Caco-2 (cell line): ENCODE results near the gene CCDC3. TPM values are rescaled to one million over a fixed set of nuclear protein-coding genes. Genes with fewer than 3 reads are reported as not detected.

Experiments used
- BruUV-seq: library from RNA; stranded (reverse); fragments of 400-500 nt; replicated peaks from 2 replicates; lab custom pipeline; 2021; lab: Mats Ljungman, UMichigan
- CTCF ChIA-PET: fragments of 300-600 bp; sonication (Branson Sonifier 250); formaldehyde crosslinking; loops from one replicate; lab custom pipeline; 2022; ENCODE audit warnings: antibody characterized with exemption; lab: Charles Lee
- POLR2A ChIA-PET: fragments of 300-600 bp; sonication (Branson Sonifier 250); formaldehyde crosslinking; loops from one replicate; lab custom pipeline; 2022; ENCODE audit warnings: antibody characterized with exemption; lab: Charles Lee
- DNase-seq, 2 experiments: peaks; one replicate each; pipeline versions ENCODE4 v3.0.0 to v3.0.0-alpha.2; 2020 to 2022
- H3K27me3 ChIP-seq: replicated peaks from 2 replicates; pipeline ENCODE4 v1.6.0; 2011; ENCODE audit warnings: low read length; ENCODE audit not compliant: control insufficient read depth, insufficient read depth
- H3K36me3 ChIP-seq: 2 replicates; pipeline ENCODE4 v1.5.1; 2011; ENCODE audit warnings: low read length; ENCODE audit not compliant: control insufficient read depth, insufficient read depth
- H3K4me1 ChIP-seq: fragments of 250-450 bp; sonication (Bioruptor Pico); 2 replicates; pipeline ENCODE4 v1.5.1; 2020; ENCODE audit warnings: mild to moderate bottlenecking
- H3K4me3 ChIP-seq: 2 replicates; pipeline ENCODE4 v1.5.1; 2011; ENCODE audit warnings: low read depth, mild to moderate bottlenecking, control low read depth, low read length
- H3K9me3 ChIP-seq: fragments of 250-450 bp; sonication (Bioruptor Pico); 2 replicates; pipeline ENCODE4 v1.5.1; 2020; ENCODE audit warnings: mild to moderate bottlenecking, moderate library complexity
- H3K27ac Mint-ChIP-seq: one replicate; pipeline ENCODE4 v1.8.0; 2022; ENCODE audit warnings: mixed read lengths; ENCODE audit not compliant: unreplicated experiment
- H3K27me3 Mint-ChIP-seq: one replicate; pipeline ENCODE4 v1.8.0; 2022; ENCODE audit warnings: mixed read lengths; ENCODE audit not compliant: insufficient read depth, unreplicated experiment
- H3K36me3 Mint-ChIP-seq: one replicate; pipeline ENCODE4 v1.8.0; 2022; ENCODE audit warnings: mild to moderate bottlenecking, mixed read lengths; ENCODE audit not compliant: insufficient read depth, unreplicated experiment
- H3K4me1 Mint-ChIP-seq: one replicate; pipeline ENCODE4 v1.8.0; 2022; ENCODE audit warnings: low read depth, mixed read lengths; ENCODE audit not compliant: unreplicated experiment
- H3K4me3 Mint-ChIP-seq: one replicate; pipeline ENCODE4 v1.8.0; 2022; ENCODE audit warnings: mild to moderate bottlenecking, moderate library complexity, mixed read lengths; ENCODE audit not compliant: unreplicated experiment
- H3K9me3 Mint-ChIP-seq: one replicate; pipeline ENCODE4 v1.8.0; 2022; ENCODE audit warnings: mixed read lengths; ENCODE audit not compliant: unreplicated experiment
- intact Hi-C: fragments of 100-400 bp; cut with micrococcal nuclease; formaldehyde crosslinking; loops from one replicate; pipeline ENCODE4 v1.10.0; 2022; ENCODE audit not compliant: unreplicated experiment
- total RNA-seq: library from RNA; stranded (reverse); gene quantifications from 2 replicates; pipeline ENCODE4 v1.2.3, GENCODE V29; 2022
- TF ChIP-seq, protein P1 (sequence below), 2 experiments: fragments of 200-600 bp in 1 of 2; IDR thresholded peaks; 1 replicate in 1 of 2; 2 replicates in 1 of 2; pipeline versions ENCODE4 v1.5.1 to v1.8.0; 2011 to 2022; ENCODE audit warnings: antibody characterized with exemption in 1 of 2, control low read depth in 1 of 2, inconsistent platforms in 1 of 2, low read depth in 1 of 2, low read length in 1 of 2, mild to moderate bottlenecking in 1 of 2, moderate library complexity in 1 of 2; ENCODE audit not compliant: insufficient read depth in 1 of 2, severe bottlenecking in 1 of 2, unreplicated experiment in 1 of 2

CCDC3 gene
- total RNA-seq, 1 experiment from 2014 or later: 3.2 TPM

DNA sequence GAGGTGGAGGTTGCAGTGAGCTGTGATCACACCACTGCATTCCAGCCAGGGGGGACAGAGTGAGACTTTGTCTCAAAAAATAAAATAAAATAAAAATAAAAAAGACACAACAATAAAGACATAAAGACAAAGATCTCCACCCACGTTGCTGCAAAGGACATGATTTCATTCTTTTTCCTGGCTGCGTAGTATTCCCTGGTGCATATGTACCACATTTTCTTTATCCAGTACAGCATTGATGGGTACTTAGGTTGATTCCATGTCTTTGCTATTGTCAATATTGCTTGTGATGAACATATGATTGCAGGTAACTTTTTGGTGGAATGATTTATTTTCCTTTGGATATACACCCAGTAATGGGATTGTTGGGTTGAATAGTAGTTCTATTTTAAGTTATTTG lies 42.0 kb upstream of the CCDC3 start:
- BruUV-seq: no TSS peak

DNA sequence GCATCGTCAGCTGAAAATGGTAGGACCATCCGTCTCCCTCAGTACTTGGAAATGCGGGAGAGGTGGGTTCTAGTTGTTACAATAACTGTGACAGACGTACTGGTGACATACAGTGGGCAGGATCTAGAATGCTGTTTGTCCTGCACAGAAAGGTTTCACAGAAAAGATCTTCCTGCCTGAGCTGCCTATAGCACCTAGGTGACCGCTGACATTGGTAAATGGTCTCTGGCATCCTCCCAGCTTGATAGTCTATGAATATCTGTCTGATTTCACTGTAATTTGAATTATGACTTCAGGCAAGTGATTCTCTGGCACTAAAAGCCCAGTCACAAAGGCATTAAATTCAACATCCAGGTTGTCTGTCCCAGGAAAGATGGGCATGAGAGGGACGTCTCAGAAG lies 38.2 kb upstream of the CCDC3 start:
- Mint-ChIP-seq H3K4me1 (no peaks in the 10 kb centered on the region), H3K36me3 (no peaks in the 10 kb centered on the region), H3K27ac (peak overlapping the region; percentile 58), H3K27me3 (peaks cover 4% of the 10 kb centered on the region), H3K4me3 (no peak overlapping the region), H3K9me3 (no peaks in the 10 kb centered on the region)
- no TSS peak for BruUV-seq
- intact Hi-C loops: no loop called here
- H3K36me3 ChIP-seq: no peaks in the 10 kb centered on the region
- no peaks in the 10 kb centered on the region for H3K9me3 ChIP-seq
- DNase-seq: no peak
- CTCF ChIA-PET: no interaction called here
- POLR2A ChIA-PET: interaction anchor here (0.6 kb wide), 1 partner anchor 60 kb away, joined by 3 read pairs; the partner anchor contains the start of gene OPTN
- TF ChIP-seq, protein P1, sequence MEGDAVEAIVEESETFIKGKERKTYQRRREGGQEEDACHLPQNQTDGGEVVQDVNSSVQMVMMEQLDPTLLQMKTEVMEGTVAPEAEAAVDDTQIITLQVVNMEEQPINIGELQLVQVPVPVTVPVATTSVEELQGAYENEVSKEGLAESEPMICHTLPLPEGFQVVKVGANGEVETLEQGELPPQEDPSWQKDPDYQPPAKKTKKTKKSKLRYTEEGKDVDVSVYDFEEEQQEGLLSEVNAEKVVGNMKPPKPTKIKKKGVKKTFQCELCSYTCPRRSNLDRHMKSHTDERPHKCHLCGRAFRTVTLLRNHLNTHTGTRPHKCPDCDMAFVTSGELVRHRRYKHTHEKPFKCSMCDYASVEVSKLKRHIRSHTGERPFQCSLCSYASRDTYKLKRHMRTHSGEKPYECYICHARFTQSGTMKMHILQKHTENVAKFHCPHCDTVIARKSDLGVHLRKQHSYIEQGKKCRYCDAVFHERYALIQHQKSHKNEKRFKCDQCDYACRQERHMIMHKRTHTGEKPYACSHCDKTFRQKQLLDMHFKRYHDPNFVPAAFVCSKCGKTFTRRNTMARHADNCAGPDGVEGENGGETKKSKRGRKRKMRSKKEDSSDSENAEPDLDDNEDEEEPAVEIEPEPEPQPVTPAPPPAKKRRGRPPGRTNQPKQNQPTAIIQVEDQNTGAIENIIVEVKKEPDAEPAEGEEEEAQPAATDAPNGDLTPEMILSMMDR (IDR thresholded peaks at IDR 0.05; ENCODE audit: insufficient read depth in 1 of 2, low read depth in 1 of 2, low read length in 1 of 2, severe bottlenecking in 1 of 2, unreplicated experiment in 1 of 2): no peak
- H3K4me3 ChIP-seq: no peak overlapping the region
- no peaks in the 10 kb centered on the region for H3K27me3 ChIP-seq
- H3K4me1 ChIP-seq: peaks cover 9% of the 10 kb centered on the region

More for the DNA sequence above, 42.0 kb upstream of the CCDC3 start:
- H3K4me1 ChIP-seq: peaks cover 9% of the 10 kb centered on the region
- Mint-ChIP-seq H3K4me3 (no peak overlapping the region), H3K36me3 (no peaks in the 10 kb centered on the region), H3K27me3 (peaks cover 8% of the 10 kb centered on the region), H3K9me3 (no peaks in the 10 kb centered on the region), H3K4me1 (no peaks in the 10 kb centered on the region), H3K27ac (no peak overlapping the region)
- intact Hi-C loops: no loop called here
- CTCF ChIA-PET: no interaction called here
- POLR2A ChIA-PET: no interaction called here
- no peak overlapping the region for H3K4me3 ChIP-seq
- TF ChIP-seq, protein P1 (IDR thresholded peaks at IDR 0.05; ENCODE audit: insufficient read depth in 1 of 2, low read depth in 1 of 2, low read length in 1 of 2, severe bottlenecking in 1 of 2, unreplicated experiment in 1 of 2): no peak
- H3K36me3 ChIP-seq: no peaks in the 10 kb centered on the region
- no peaks in the 10 kb centered on the region for H3K27me3 ChIP-seq
- no peak for DNase-seq
- H3K9me3 ChIP-seq: no peaks in the 10 kb centered on the region

DNA sequence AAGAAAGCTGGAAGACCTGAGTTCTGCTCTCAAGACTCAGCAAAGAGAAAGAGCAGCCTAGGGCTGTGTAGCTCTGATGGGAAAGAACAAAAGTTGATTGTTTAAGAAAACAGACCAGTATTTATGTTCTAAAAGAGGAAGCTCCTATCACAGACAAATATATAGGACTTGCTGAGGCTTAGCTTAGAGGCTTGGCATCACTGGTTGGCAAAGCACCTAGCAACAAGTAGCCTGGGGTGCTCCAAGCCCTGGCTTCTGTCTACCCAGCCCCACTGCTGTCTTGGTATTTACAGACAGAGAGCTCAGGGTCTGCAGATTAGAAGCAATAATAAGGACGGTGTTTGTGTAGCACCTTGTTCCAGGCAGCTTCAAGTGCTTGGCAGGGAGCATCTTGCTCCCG lies 36.9 kb upstream of the CCDC3 start:
- peaks cover 4% of the 10 kb centered on the region for H3K27me3 Mint-ChIP-seq
- Histone ChIP-seq H3K4me1 (peaks cover 9% of the 10 kb centered on the region), H3K4me3 (no peak overlapping the region), H3K36me3 (no peaks in the 10 kb centered on the region), H3K9me3 (no peaks in the 10 kb centered on the region; the same call in 1 of the 2 replicates), H3K27me3 (no peaks in the 10 kb centered on the region)
- TF ChIP-seq, protein P1 (IDR thresholded peaks at IDR 0.05; ENCODE audit: insufficient read depth in 1 of 2, low read depth in 1 of 2, low read length in 1 of 2, severe bottlenecking in 1 of 2, unreplicated experiment in 1 of 2): no peak
- H3K36me3 Mint-ChIP-seq: no peaks in the 10 kb centered on the region
- H3K4me3 Mint-ChIP-seq: no peak overlapping the region
- CTCF ChIA-PET: interaction anchor here (0.7 kb wide), 1 partner anchor 13 kb away, joined by 3 read pairs; no protein-coding TSS in a partner anchor
- no TSS peak for BruUV-seq
- no peak for DNase-seq
- intact Hi-C loops: no loop called here
- H3K4me1 Mint-ChIP-seq: no peaks in the 10 kb centered on the region
- H3K9me3 Mint-ChIP-seq: no peaks in the 10 kb centered on the region
- no peak overlapping the region for H3K27ac Mint-ChIP-seq
- POLR2A ChIA-PET: interaction anchor here (0.6 kb wide), 1 partner anchor 44 kb away, joined by 3 read pairs; no protein-coding TSS in a partner anchor
